ENCODE data around the gene ALCAM.

DNA sequence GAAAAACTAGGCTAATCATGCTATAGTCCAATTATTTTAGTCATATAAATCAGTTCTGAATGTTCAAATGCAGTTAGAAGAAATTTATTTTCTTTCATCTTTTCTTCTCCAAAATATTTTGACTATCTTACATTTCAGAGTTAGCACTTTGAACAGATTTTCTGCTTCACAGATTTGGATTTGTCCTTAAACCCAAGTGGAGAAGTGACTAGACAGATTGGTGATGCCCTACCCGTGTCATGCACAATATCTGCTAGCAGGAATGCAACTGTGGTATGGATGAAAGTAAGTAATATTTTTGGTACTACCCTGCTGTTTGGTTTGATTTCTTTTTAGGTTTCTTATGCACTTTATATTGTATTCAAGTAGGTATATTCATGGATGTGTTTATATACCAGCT is 178.3 kb downstream of the ALCAM start:
- TF ChIP-seq, protein P1, sequence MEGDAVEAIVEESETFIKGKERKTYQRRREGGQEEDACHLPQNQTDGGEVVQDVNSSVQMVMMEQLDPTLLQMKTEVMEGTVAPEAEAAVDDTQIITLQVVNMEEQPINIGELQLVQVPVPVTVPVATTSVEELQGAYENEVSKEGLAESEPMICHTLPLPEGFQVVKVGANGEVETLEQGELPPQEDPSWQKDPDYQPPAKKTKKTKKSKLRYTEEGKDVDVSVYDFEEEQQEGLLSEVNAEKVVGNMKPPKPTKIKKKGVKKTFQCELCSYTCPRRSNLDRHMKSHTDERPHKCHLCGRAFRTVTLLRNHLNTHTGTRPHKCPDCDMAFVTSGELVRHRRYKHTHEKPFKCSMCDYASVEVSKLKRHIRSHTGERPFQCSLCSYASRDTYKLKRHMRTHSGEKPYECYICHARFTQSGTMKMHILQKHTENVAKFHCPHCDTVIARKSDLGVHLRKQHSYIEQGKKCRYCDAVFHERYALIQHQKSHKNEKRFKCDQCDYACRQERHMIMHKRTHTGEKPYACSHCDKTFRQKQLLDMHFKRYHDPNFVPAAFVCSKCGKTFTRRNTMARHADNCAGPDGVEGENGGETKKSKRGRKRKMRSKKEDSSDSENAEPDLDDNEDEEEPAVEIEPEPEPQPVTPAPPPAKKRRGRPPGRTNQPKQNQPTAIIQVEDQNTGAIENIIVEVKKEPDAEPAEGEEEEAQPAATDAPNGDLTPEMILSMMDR (conservative IDR thresholded peaks at IDR 0.05 in 1 of 2, IDR thresholded peaks at IDR 0.05 in 1 of 2; ENCODE audit: extremely low read depth in 1 of 2, insufficient read depth in 1 of 2, low read depth in 1 of 2, low read length in 2 of 2) = no peak
- TF ChIP-seq EZH2 (IDR thresholded peaks at IDR 0.05; ENCODE audit: borderline replicate concordance, low read length) = no peak
